H1 (cell line): Measurements from ENCODE around the gene ANKRD29. TPM values are rescaled to one million over a fixed set of nuclear protein-coding genes. Genes with fewer than 3 reads are reported as not detected.

Source experiments
- CTCF ChIA-PET: fragments of 300-600 bp; sonication (Branson Sonifier 250); formaldehyde crosslinking; loops from one replicate; lab custom pipeline; 2021; ENCODE audit not compliant: partially characterized antibody; lab: Charles Lee
- POLR2A ChIA-PET: fragments of 300-600 bp; sonication (Branson Sonifier 250); formaldehyde crosslinking; loops from one replicate; lab custom pipeline; 2021; ENCODE audit warnings: inconsistent platforms; ENCODE audit not compliant: partially characterized antibody; lab: Charles Lee
- DNase-seq, 2 experiments: peaks; one replicate each; pipeline versions ENCODE4 v3.0.0 to v3.0.0-alpha.2; 2010 to 2022; ENCODE audit warnings: low spot score in 2 of 2, low read depth in 1 of 2, mixed read lengths in 1 of 2
- FAIRE-seq: peaks from 2 replicates; lab custom pipeline; 2011; peaks lifted over from hg19 to GRCh38; lab: Jason Lieb, UNC
- H2AFZ ChIP-seq: 2 replicates; pipeline ENCODE4 v1.8.1; 2012; ENCODE audit warnings: low read length, inconsistent platforms
- H2AK5ac ChIP-seq: 2 replicates; pipeline ENCODE4 v1.6.1; 2013; ENCODE audit warnings: low read depth, low read length
- H2BK120ac ChIP-seq: replicated peaks from 2 replicates; pipeline ENCODE3; 2013; ENCODE audit warnings: low read depth, low read length, inconsistent platforms
- H2BK12ac ChIP-seq: 2 replicates; pipeline ENCODE4 v1.6.1; 2013; ENCODE audit warnings: low read depth, low read length
- H2BK15ac ChIP-seq: 2 replicates; pipeline ENCODE4 v1.6.1; 2013; ENCODE audit warnings: low read length
- H2BK20ac ChIP-seq: 2 replicates; pipeline ENCODE4 v1.6.1; 2013; ENCODE audit warnings: low read length
- H2BK5ac ChIP-seq: 2 replicates; pipeline ENCODE4 v1.6.1; 2013; ENCODE audit warnings: low read depth, low read length
- H3K14ac ChIP-seq: 2 replicates; pipeline ENCODE4 v1.6.1; 2013; ENCODE audit warnings: inconsistent platforms; ENCODE audit not compliant: insufficient read length
- H3K18ac ChIP-seq: 2 replicates; pipeline ENCODE4 v1.6.1; 2013; ENCODE audit warnings: low read length; ENCODE audit errors: extremely low read depth
- H3K23ac ChIP-seq: 2 replicates; pipeline ENCODE4 v1.6.1; 2013; ENCODE audit warnings: inconsistent platforms; ENCODE audit not compliant: insufficient read length
- H3K23me2 ChIP-seq: 2 replicates; pipeline ENCODE4 v1.6.1; 2013; ENCODE audit warnings: low read depth, low read length
- H3K27ac ChIP-seq: 2 replicates; pipeline ENCODE4 v1.6.1; 2011; ENCODE audit warnings: low read depth, low read length, inconsistent platforms
- H3K27me3 ChIP-seq, 4 experiments: replicated peaks in 1 of 4; 1 replicate in 1 of 4; 2 replicates in 3 of 4; pipeline versions ENCODE4 v1.6.1 to v1.8.1; 2011 to 2013; ENCODE audit warnings: low read length in 3 of 4, mild to moderate bottlenecking in 3 of 4, inconsistent platforms in 2 of 4, mixed read lengths in 2 of 4, moderate library complexity in 1 of 4; ENCODE audit not compliant: control insufficient read depth in 3 of 4, insufficient read depth in 3 of 4; ENCODE audit errors: extremely low read depth in 1 of 4
- H3K36me3 ChIP-seq, 4 experiments: 2 replicates each; pipeline versions ENCODE4 v1.6.1 to v1.8.1; 2011 to 2013; ENCODE audit warnings: mild to moderate bottlenecking in 4 of 4, low read length in 3 of 4, moderate library complexity in 2 of 4, control low read depth in 1 of 4, inconsistent platforms in 1 of 4; ENCODE audit not compliant: insufficient read depth in 4 of 4, control insufficient read depth in 2 of 4
- H3K4ac ChIP-seq: replicated peaks from 2 replicates; pipeline ENCODE3; 2013; ENCODE audit warnings: low read length, low read depth, mixed read lengths, inconsistent platforms; ENCODE audit not compliant: insufficient read length
- H3K4me1 ChIP-seq, 4 experiments: replicated peaks in 1 of 4; 1 replicate in 1 of 4; 2 replicates in 3 of 4; pipeline versions ENCODE4 v1.6.1 to v1.8.1; 2011 to 2013; ENCODE audit warnings: low read length in 3 of 4, inconsistent platforms in 2 of 4, mixed read lengths in 1 of 4; ENCODE audit not compliant: insufficient read depth in 4 of 4, control insufficient read depth in 3 of 4
- H3K4me2 ChIP-seq, 2 experiments: 2 replicates each; pipeline versions ENCODE4 v1.6.1 to v1.8.1; 2011 to 2013; ENCODE audit warnings: low read depth in 2 of 2, low read length in 2 of 2, control low read depth in 1 of 2, inconsistent platforms in 1 of 2, mild to moderate bottlenecking in 1 of 2; ENCODE audit not compliant: insufficient read depth in 1 of 2
- H3K4me3 ChIP-seq, 4 experiments: fragments of 200-600, 300-600 bp in 1 of 4; sonication (generic), shearing (Covaris generic), sonication (Bioruptor Twin) in 1 of 4; 2 replicates each; pipeline versions ENCODE4 v1.5.1 to v1.8.1; 2011 to 2016; ENCODE audit warnings: low read length in 4 of 4, low read depth in 3 of 4, control low read depth in 2 of 4, inconsistent platforms in 2 of 4, mild to moderate bottlenecking in 2 of 4, mixed read lengths in 1 of 4, moderate library complexity in 1 of 4; ENCODE audit not compliant: insufficient read depth in 2 of 4; ENCODE audit errors: extremely low read depth in 1 of 4
- H3K56ac ChIP-seq: replicated peaks from 2 replicates; pipeline ENCODE3; 2013; ENCODE audit warnings: low read depth, mild to moderate bottlenecking, mixed read lengths, low read length, inconsistent platforms; ENCODE audit not compliant: insufficient read length
- H3K79me1 ChIP-seq: 2 replicates; pipeline ENCODE4 v1.6.1; 2013; ENCODE audit warnings: low read depth, low read length, control low read depth
- H3K79me2 ChIP-seq, 2 experiments: 2 replicates each; pipeline versions ENCODE4 v1.6.1 to v1.8.1; 2012 to 2013; ENCODE audit warnings: low read length in 2 of 2, mild to moderate bottlenecking in 2 of 2, inconsistent platforms in 1 of 2; ENCODE audit not compliant: insufficient read depth in 2 of 2, control insufficient read depth in 1 of 2
- H3K9ac ChIP-seq, 4 experiments: replicated peaks in 1 of 4; 1 replicate in 1 of 4; 2 replicates in 3 of 4; pipeline versions ENCODE4 v1.6.1 to v1.8.1; 2011 to 2013; ENCODE audit warnings: low read depth in 3 of 4, low read length in 3 of 4, control low read depth in 2 of 4, mild to moderate bottlenecking in 2 of 4, moderate library complexity in 2 of 4, inconsistent platforms in 1 of 4; ENCODE audit errors: extremely low read depth in 1 of 4
- H3K9me3 ChIP-seq, 2 experiments: 2 replicates each; pipeline versions ENCODE4 v1.6.1 to v1.8.1; 2012 to 2013; ENCODE audit warnings: mild to moderate bottlenecking in 2 of 2, moderate library complexity in 2 of 2, control low read depth in 1 of 2, inconsistent platforms in 1 of 2, low read depth in 1 of 2, low read length in 1 of 2, mixed read lengths in 1 of 2; ENCODE audit not compliant: insufficient read depth in 2 of 2
- H4K20me1 ChIP-seq, 2 experiments: replicated peaks in 1 of 2; 2 replicates each; pipeline versions ENCODE3 to v1.8.1; 2011 to 2013; ENCODE audit warnings: inconsistent platforms in 2 of 2, low read length in 2 of 2, mild to moderate bottlenecking in 1 of 2; ENCODE audit not compliant: insufficient read depth in 2 of 2, control insufficient read depth in 1 of 2
- H4K5ac ChIP-seq: 2 replicates; pipeline ENCODE4 v1.6.1; 2013; ENCODE audit warnings: low read length, low read depth, mixed read lengths, inconsistent platforms; ENCODE audit not compliant: insufficient read length
- H4K8ac ChIP-seq: 2 replicates; pipeline ENCODE4 v1.8.0; 2013; ENCODE audit warnings: mild to moderate bottlenecking, moderate library complexity, low read length, inconsistent platforms; ENCODE audit not compliant: insufficient read depth; ENCODE audit errors: extremely low read depth
- H4K91ac ChIP-seq: replicated peaks from 2 replicates; pipeline ENCODE3; 2013; ENCODE audit warnings: low read length, mixed read lengths, inconsistent platforms; ENCODE audit not compliant: insufficient read length
- BRCA1 ChIP-seq: IDR thresholded peaks from 2 replicates; pipeline ENCODE4 v1.6.1; 2012; ENCODE audit warnings: low read depth, low read length, improper control_type of control experiment
- CBX5 ChIP-seq: fragments of 300-800, 300-1000 bp; sonication (generic); IDR thresholded peaks from 2 replicates; pipeline ENCODE4 v1.7.1; 2016; ENCODE audit warnings: antibody characterized with exemption, low read length, low read depth
- CHD1 ChIP-seq: IDR thresholded peaks from 2 replicates; pipeline ENCODE4 v1.6.1; 2012; ENCODE audit warnings: low read depth, low read length, improper control_type of control experiment
- CHD2 ChIP-seq: IDR thresholded peaks from 2 replicates; pipeline ENCODE4 v1.6.1; 2012; ENCODE audit warnings: low read length, improper control_type of control experiment
- EGR1 ChIP-seq: IDR thresholded peaks from 2 replicates; pipeline ENCODE4 v1.6.1; 2011; ENCODE audit warnings: low read depth, low read length, borderline replicate concordance
- SIRT6 ChIP-seq: IDR thresholded peaks from one replicate; pipeline ENCODE4 v1.7.1; 2012; ENCODE audit warnings: low read length, inconsistent platforms
- SP4 ChIP-seq: IDR thresholded peaks from 2 replicates; pipeline ENCODE4 v1.6.1; 2012; ENCODE audit warnings: low read length, inconsistent platforms
- WGBS, 2 experiments: shearing (Covaris generic) in 1 of 2; methylation state at CpG; one replicate each; pipeline versions ENCODE4 v1.1.6 to v1.1.7; 2013 to 2015; ENCODE audit warnings: low lambda C conversion rate in 2 of 2, mixed read lengths in 2 of 2, inconsistent platforms in 1 of 2, low coverage in 1 of 2, missing lambda C conversion rate in 1 of 2; ENCODE audit not compliant: insufficient replicate concordance in 2 of 2, insufficient coverage in 1 of 2, insufficient read length in 1 of 2; ENCODE audit errors: extremely low coverage in 1 of 2, missing lambda C conversion rate in 1 of 2; 5-methylcytosine and 5-hydroxymethylcytosine counted together
- polyA plus RNA-seq, 7 experiments: library from polyadenylated mRNA; depleted of rRNA in 3 of 7; stranded (reverse) in 5 of 7; unstranded in 2 of 7; fragments of >200 nt in 5 of 7; fragments of 200-250 nt in 2 of 7; gene quantifications; 1 replicate in 5 of 7; 2 replicates in 1 of 7; 4 replicates in 1 of 7; pipeline versions ENCODE4 v1.2.1 to v1.2.3, GENCODE V29; 2011 to 2013; ENCODE audit warnings: missing spikeins in 2 of 7, mixed read lengths in 2 of 7
- total RNA-seq: library from RNA; stranded (reverse); fragmentation: NEBNext Ultra II Directional; extraction: Animal tissue kit (Norgen Biotek cat#: 25700); gene quantifications from 2 replicates; pipeline ENCODE4 v1.2.1, GENCODE V29; 2021
- TF ChIP-seq, protein P1 (sequence below): IDR thresholded peaks from 2 replicates; pipeline ENCODE4 v1.6.1; 2012; ENCODE audit warnings: inconsistent platforms

ANKRD29 gene
- total and polyA plus RNA-seq, 2 of the 8 experiments (the other 6 are each of a cell fraction or from before 2014, with no cell fraction given), result 3.0 to 7.3 TPM

- DNase-seq, result no peak
- no peak overlapping the region for H4K91ac ChIP-seq
- no peak overlapping the region for H2AFZ ChIP-seq
- H3K4ac ChIP-seq, result no peak overlapping the region
- H2BK5ac ChIP-seq, result no peak overlapping the region
- H3K56ac ChIP-seq, result no peak overlapping the region
- no peaks in the 10 kb centered on the region for H3K79me2 ChIP-seq
- peaks cover 2 to 7% (median 3%) of the 10 kb centered on the region in 4 experiments; a peak in 4 of 7 replicates for H3K4me1 ChIP-seq
- H4K5ac ChIP-seq, result no peak overlapping the region
- H3K23me2 ChIP-seq, result no peaks in the 10 kb centered on the region
- no peak for FAIRE-seq
- H2AK5ac ChIP-seq, result no peak overlapping the region
- ChIA-PET POLR2A (interaction anchor here (1.1 kb wide), 1 partner anchor 169 kb away, joined by 3 read pairs; no protein-coding TSS in a partner anchor), CTCF (interaction anchor here (0.6 to 1.6 kb wide), 2 partner anchors 67 to 74 kb away, joined by 3 to 7 read pairs; no protein-coding TSS in a partner anchor)
- WGBS, 2 experiments, result 90% methylated on average over 3 of the region's 3 CpGs; no CpG with 5 or more reads in 1 of the 2 experiments
- H3K27ac ChIP-seq, result no peak overlapping the region
- H2BK20ac ChIP-seq, result no peak overlapping the region
- no peaks in the 10 kb centered on the region for H3K79me1 ChIP-seq
- no peak overlapping the region for H2BK15ac ChIP-seq
- H2BK120ac ChIP-seq, result no peak overlapping the region
- H3K9me3 ChIP-seq, result no peaks in the 10 kb centered on the region
- H3K9ac ChIP-seq, result no peak overlapping the region
- H3K14ac ChIP-seq, result no peak overlapping the region
- H2BK12ac ChIP-seq, result no peak overlapping the region
- no peak overlapping the region for H3K18ac ChIP-seq
- H3K4me2 ChIP-seq, result no peak overlapping the region
- no peaks in the 10 kb centered on the region for H3K27me3 ChIP-seq
- TF ChIP-seq EGR1, result no peak
- TF ChIP-seq SP4, result no peak
- TF ChIP-seq, protein P1, sequence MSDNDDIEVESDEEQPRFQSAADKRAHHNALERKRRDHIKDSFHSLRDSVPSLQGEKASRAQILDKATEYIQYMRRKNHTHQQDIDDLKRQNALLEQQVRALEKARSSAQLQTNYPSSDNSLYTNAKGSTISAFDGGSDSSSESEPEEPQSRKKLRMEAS, result no peak
- no peak for TF ChIP-seq CBX5
- TF ChIP-seq CHD1, result no peak
- TF ChIP-seq CHD2, result no peak
- no peak for TF ChIP-seq SIRT6
- TF ChIP-seq BRCA1, result no peak
- no peak overlapping the region for H3K23ac ChIP-seq
- no peak overlapping the region for H4K8ac ChIP-seq
- H3K36me3 ChIP-seq, result no peaks in the 10 kb centered on the region
- H3K4me3 ChIP-seq, result no peak overlapping the region
- no peaks in the 10 kb centered on the region for H4K20me1 ChIP-seq
Observed at GRCh38 chr18:23636071-23636399, 26.7 kb downstream of the ANKRD29 start.
